Right lobe of liver (tissue), 4 donors: ENCODE data around the gene PDIA5.

Experiments
- CTCF ChIP-seq, 4 donors: fragments of 200-600 bp in 3 of 4; fragments of 450-650 bp in 1 of 4; IDR thresholded peaks; one replicate each; pipeline versions ENCODE4 v1.5.1 to v1.8.0; 2016 to 2022; ENCODE audit warnings: antibody characterized with exemption in 4 of 4, mild to moderate bottlenecking in 2 of 4
- POLR2A ChIP-seq: fragments of 450-650 bp; IDR thresholded peaks from one replicate; pipeline ENCODE4 v1.6.1; 2017; ENCODE audit warnings: antibody characterized with exemption, mild to moderate bottlenecking
- donor health status: DM: no; HTN: no; CAD: no.
- donor health status: DM: no; HTN: no; CAD: no.
- donor health status: DM: no; HTN: yes; CAD: no.

GRCh38 chr3:123085293-123085931 lies 18.6 kb downstream of the PDIA5 start:
- TF ChIP-seq CTCF (IDR thresholded peaks at IDR 0.05), result peak in 1 of 4 donors; percentile 10
- no peak for TF ChIP-seq POLR2A
